GM21381 (cell line): ENCODE measurements around the gene GNG12.

Experiments used
- ATAC-seq: cut with Tn5 transposase; IDR thresholded peaks from one replicate; pipeline ENCODE4 v1.9.1; 2021; ENCODE audit warnings: mild to moderate bottlenecking, moderate library complexity; ENCODE audit not compliant: unreplicated experiment

The GNG12 gene

GRCh38 chr1:67832737-67833601, at the start of gene GNG12:
Gene GNG12 (minus strand): TSS chr1:67833467. CDS start chr1:67707686, 125,781 bp downstream.
- peak; percentile 63 for ATAC-seq

GRCh38 chr1:67882196-67882958, 49.1 kb upstream of the GNG12 start:
- no peak for ATAC-seq

GRCh38 chr1:67880056-67880601, 46.9 kb upstream of the GNG12 start:
- ATAC-seq: no peak

GRCh38 chr1:67879485-67879884, 46.2 kb upstream of the GNG12 start:
- no peak for ATAC-seq

GRCh38 chr1:67874501-67875111, 41.3 kb upstream of the GNG12 start:
- no peak for ATAC-seq

- ATAC-seq: no peak
Observed at GRCh38 chr1:67869233-67869632, 36.0 kb upstream of the GNG12 start.

- ATAC-seq: no peak
Observed at GRCh38 chr1:67863637-67864036, 30.4 kb upstream of the GNG12 start.

GRCh38 chr1:67862685-67863084, 29.4 kb upstream of the GNG12 start:
- no peak for ATAC-seq

GRCh38 chr1:67861856-67862516, 28.7 kb upstream of the GNG12 start:
- no peak for ATAC-seq

- ATAC-seq: no peak
Observed at GRCh38 chr1:67860776-67861175, 27.5 kb upstream of the GNG12 start.

GRCh38 chr1:67856921-67857320, 23.7 kb upstream of the GNG12 start:
- no peak for ATAC-seq

- ATAC-seq: no peak
Observed at GRCh38 chr1:67855961-67856360, 22.7 kb upstream of the GNG12 start.

- ATAC-seq: no peak
Observed at GRCh38 chr1:67855444-67855843, 22.2 kb upstream of the GNG12 start.

- ATAC-seq: no peak
Observed at GRCh38 chr1:67853704-67854103, 20.4 kb upstream of the GNG12 start.

- ATAC-seq: no peak
Observed at GRCh38 chr1:67851800-67852199, 18.5 kb upstream of the GNG12 start.

- ATAC-seq: no peak
Observed at GRCh38 chr1:67850611-67851075, 17.4 kb upstream of the GNG12 start.

- no peak for ATAC-seq
Observed at GRCh38 chr1:67850151-67850551, 16.9 kb upstream of the GNG12 start.

GRCh38 chr1:67847466-67847865, 14.2 kb upstream of the GNG12 start:
- ATAC-seq: no peak

GRCh38 chr1:67846538-67846937, 13.3 kb upstream of the GNG12 start:
- no peak for ATAC-seq

- no peak for ATAC-seq
Observed at GRCh38 chr1:67844988-67845387, 11.7 kb upstream of the GNG12 start.

GRCh38 chr1:67843746-67844145, 10.5 kb upstream of the GNG12 start:
- ATAC-seq: no peak
